Activated T-cell treated with anti-CD3 and anti-CD28 coated beads for 48 hours (primary cell): Measurements from ENCODE around the gene DHX34.
"Not testable (repeated sequence)": the region's sequence is repeated elsewhere in the genome, so short reads cannot be mapped to it uniquely, and the experiment has no call there.

Experiments used
- DNase-seq: peaks from one replicate; pipeline ENCODE4 v3.0.0-alpha.2; 2020; ENCODE audit warnings: low read depth

Gene DHX34

GRCh38 chr19:47390533-47391488 is 41.7 kb downstream of the DHX34 start:
- no peak for DNase-seq

- DNase-seq: peak; percentile 75
Observed at GRCh38 chr19:47391510-47392223, 42.6 kb downstream of the DHX34 start.

GRCh38 chr19:47398707-47399597 is 49.8 kb downstream of the DHX34 start:
- DNase-seq: no peak

- DNase-seq: no peak
Observed at GRCh38 chr19:47402504-47402903, 53.4 kb downstream of the DHX34 start.

- no peak for DNase-seq
Observed at GRCh38 chr19:47404334-47405196, 55.5 kb downstream of the DHX34 start.

- no peak for DNase-seq
Observed at GRCh38 chr19:47405197-47405550, 56.1 kb downstream of the DHX34 start.

- no peak for DNase-seq
Observed at GRCh38 chr19:47405854-47406417, 56.8 kb downstream of the DHX34 start.

GRCh38 chr19:47406711-47407416 is 57.7 kb downstream of the DHX34 start:
- DNase-seq: no peak

GRCh38 chr19:47407417-47407774 is 58.3 kb downstream of the DHX34 start:
- no peak for DNase-seq

- no peak for DNase-seq
Observed at GRCh38 chr19:47408156-47408938, 59.2 kb downstream of the DHX34 start.

- no peak for DNase-seq
Observed at GRCh38 chr19:47411101-47411500, 62.0 kb downstream of the DHX34 start.

- DNase-seq: not testable (repeated sequence)
Observed at GRCh38 chr19:47411696-47412095, 62.6 kb downstream of the DHX34 start.

GRCh38 chr19:47413941-47414340 is 64.8 kb downstream of the DHX34 start:
- DNase-seq: no peak

GRCh38 chr19:47414469-47414868 is 65.4 kb downstream of the DHX34 start:
- no peak for DNase-seq

- no peak for DNase-seq
Observed at GRCh38 chr19:47415953-47416642, 67.0 kb downstream of the DHX34 start.

- no peak for DNase-seq
Observed at GRCh38 chr19:47416643-47416985, 67.5 kb downstream of the DHX34 start.

- no peak for DNase-seq
Observed at GRCh38 chr19:47417107-47417745, 68.1 kb downstream of the DHX34 start.
